ENCODE measurements around the gene MED12.

The MED12 gene

GRCh38 chrX:71128166-71128833, 9.9 kb downstream of the MED12 start:
- DNase-seq (ENCODE audit: low read depth in 1 of 2, low spot score in 1 of 2): no peak
- no peak for TF ChIP-seq CTCF (IDR thresholded peaks at IDR 0.05; ENCODE audit: insufficient read depth, low read length)
- no peak for TF ChIP-seq GABPA (IDR thresholded peaks at IDR 0.05; ENCODE audit: low read depth)
- TF ChIP-seq SPI1 (IDR thresholded peaks at IDR 0.05; ENCODE audit: borderline replicate concordance, low read depth): no peak
- no peak for TF ChIP-seq REST (IDR thresholded peaks at IDR 0.05; ENCODE audit: insufficient replicate concordance, low read depth)
- TF ChIP-seq POLR2AphosphoS5 (IDR thresholded peaks at IDR 0.05; ENCODE audit: low read depth): no peak
- H3K27me3 ChIP-seq (ENCODE audit: insufficient read depth, poor library complexity, severe bottlenecking): no peaks in the 10 kb centered on the region
- no peak overlapping the region for H3K4me3 ChIP-seq (replicated peaks; ENCODE audit: insufficient read depth, low read length)
- H3K27ac ChIP-seq (replicated peaks): no peak overlapping the region

GRCh38 chrX:71128915-71129765, 10.7 kb downstream of the MED12 start:
- no peaks in the 10 kb centered on the region for H3K27me3 ChIP-seq (ENCODE audit: insufficient read depth, poor library complexity, severe bottlenecking)
- H3K27ac ChIP-seq (replicated peaks): no peak overlapping the region
- peak; percentile 31 to 72 for DNase-seq (ENCODE audit: low read depth in 1 of 2, low spot score in 1 of 2)
- H3K4me3 ChIP-seq (replicated peaks; ENCODE audit: insufficient read depth, low read length): no peak overlapping the region
- TF ChIP-seq REST (IDR thresholded peaks at IDR 0.05; ENCODE audit: insufficient replicate concordance, low read depth) (no peak), CTCF (IDR thresholded peaks at IDR 0.05; ENCODE audit: insufficient read depth, low read length) (peak; percentile 52)

GRCh38 chrX:71131510-71131909, 13.1 kb downstream of the MED12 start:
- TF ChIP-seq CTCF (IDR thresholded peaks at IDR 0.05; ENCODE audit: insufficient read depth, low read length) (no peak), SPI1 (IDR thresholded peaks at IDR 0.05; ENCODE audit: borderline replicate concordance, low read depth) (no peak), REST (IDR thresholded peaks at IDR 0.05; ENCODE audit: insufficient replicate concordance, low read depth) (no peak), POLR2AphosphoS5 (IDR thresholded peaks at IDR 0.05; ENCODE audit: low read depth) (no peak), GABPA (IDR thresholded peaks at IDR 0.05; ENCODE audit: low read depth) (no peak)
- Histone ChIP-seq H3K4me3 (replicated peaks; ENCODE audit: insufficient read depth, low read length) (no peak overlapping the region), H3K27ac (replicated peaks) (no peak overlapping the region), H3K27me3 (ENCODE audit: insufficient read depth, poor library complexity, severe bottlenecking) (no peaks in the 10 kb centered on the region)
- DNase-seq (ENCODE audit: low read depth in 1 of 2, low spot score in 1 of 2): no peak

Data from HL-60 (cell line).